PFSK-1 (cell line): Measurements from ENCODE around the gene SPATS2L.

Experiments
- FOXP2 ChIP-seq: optimal IDR thresholded peaks from 2 replicates; pipeline ENCODE3; 2011; ENCODE audit warnings: borderline replicate concordance, control low read depth, inconsistent platforms; ENCODE audit not compliant: insufficient read depth; ENCODE audit errors: extremely low read length, extremely low read depth
- POLR2AphosphoS5 ChIP-seq: IDR thresholded peaks from 2 replicates; pipeline ENCODE4 v1.6.1; 2012; ENCODE audit warnings: low read depth, mild to moderate bottlenecking, control low read depth, low read length, moderate library complexity
- REST ChIP-seq, 2 experiments: IDR thresholded peaks; 2 replicates each; pipeline versions ENCODE4 v1.6.1 to v1.8.0; 2011 to 2012; ENCODE audit warnings: low read depth in 2 of 2, low read length in 2 of 2, control low read depth in 1 of 2, inconsistent platforms in 1 of 2, mild to moderate bottlenecking in 1 of 2, moderate library complexity in 1 of 2; ENCODE audit not compliant: insufficient read depth in 1 of 2
- SIN3A ChIP-seq: IDR thresholded peaks from 2 replicates; pipeline ENCODE4 v1.6.1; 2012; ENCODE audit warnings: mild to moderate bottlenecking, low read length, moderate library complexity, borderline replicate concordance; ENCODE audit not compliant: insufficient read depth
- TAF1 ChIP-seq: IDR thresholded peaks from 2 replicates; pipeline ENCODE4 v1.6.1; 2012; ENCODE audit warnings: low read length, control low read depth, borderline replicate concordance; ENCODE audit not compliant: insufficient read depth

The SPATS2L gene

DNA sequence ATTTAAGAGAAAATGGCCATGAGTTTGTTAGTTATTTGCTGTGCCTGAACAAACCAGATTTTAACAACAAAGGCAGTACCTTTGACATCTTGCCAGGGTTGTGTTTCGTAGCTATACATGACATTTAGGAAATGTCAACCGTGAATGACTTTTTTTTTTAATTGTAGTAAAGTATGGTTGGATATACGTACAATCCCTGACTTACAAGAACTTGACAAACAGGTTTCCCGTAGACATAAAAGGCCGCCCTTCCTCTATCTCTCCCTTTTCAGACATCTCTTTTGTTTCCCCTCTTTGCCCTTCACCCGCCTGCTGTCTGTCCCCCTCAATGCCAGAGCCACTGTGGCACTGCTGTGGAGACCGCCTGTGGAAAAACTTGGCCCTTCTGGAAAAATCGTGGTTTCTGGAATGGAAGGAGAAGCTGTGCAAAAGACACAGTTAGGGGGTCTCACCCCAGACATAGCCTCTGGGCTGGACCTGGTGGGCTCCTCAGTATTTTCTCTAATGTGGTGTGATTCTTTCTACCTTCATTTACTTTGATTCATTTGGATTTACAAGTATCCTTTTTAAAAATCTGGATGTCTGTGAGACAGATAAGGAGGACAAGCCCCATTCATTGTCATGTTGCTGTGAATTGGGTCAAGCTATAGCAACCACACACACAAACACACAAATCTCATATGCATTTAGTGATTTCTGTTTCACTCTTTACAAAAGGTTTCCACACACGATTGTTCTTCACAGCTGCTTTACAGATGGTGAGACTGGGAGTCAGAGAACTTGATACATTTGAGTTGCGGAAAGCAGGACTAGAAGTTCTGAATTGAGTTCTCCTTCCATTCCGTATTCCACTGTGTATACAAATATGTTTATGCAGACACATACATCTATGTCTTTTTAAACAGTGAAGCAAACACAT is 48.6 kb downstream of the SPATS2L start:
- TF ChIP-seq FOXP2 = no peak
- TF ChIP-seq POLR2AphosphoS5 = no peak
- TF ChIP-seq SIN3A = no peak

GRCh38 chr2:200356321-200356720 is 49.8 kb downstream of the SPATS2L start:
- no peak for TF ChIP-seq REST (IDR thresholded peaks at IDR 0.05; ENCODE audit: insufficient read depth in 1 of 2, low read depth in 2 of 2, low read length in 2 of 2)
- no peak for TF ChIP-seq FOXP2
- no peak for TF ChIP-seq SIN3A
- TF ChIP-seq POLR2AphosphoS5 = no peak
- TF ChIP-seq TAF1 = no peak

GRCh38 chr2:200356857-200357384 is 50.4 kb downstream of the SPATS2L start:
- TF ChIP-seq POLR2AphosphoS5 = no peak
- no peak for TF ChIP-seq FOXP2
- TF ChIP-seq TAF1 = no peak
- no peak for TF ChIP-seq SIN3A
- TF ChIP-seq REST (IDR thresholded peaks at IDR 0.05; ENCODE audit: insufficient read depth in 1 of 2, low read depth in 2 of 2, low read length in 2 of 2) = no peak

GRCh38 chr2:200357845-200358244 is 51.4 kb downstream of the SPATS2L start:
- TF ChIP-seq REST (IDR thresholded peaks at IDR 0.05; ENCODE audit: insufficient read depth in 1 of 2, low read depth in 2 of 2, low read length in 2 of 2) = no peak
- no peak for TF ChIP-seq SIN3A
- no peak for TF ChIP-seq TAF1
- no peak for TF ChIP-seq POLR2AphosphoS5
- TF ChIP-seq FOXP2 = no peak

- no peak for TF ChIP-seq TAF1
- TF ChIP-seq REST (IDR thresholded peaks at IDR 0.05; ENCODE audit: insufficient read depth in 1 of 2, low read depth in 2 of 2, low read length in 2 of 2) = no peak
- TF ChIP-seq POLR2AphosphoS5 = no peak
- no peak for TF ChIP-seq SIN3A
- no peak for TF ChIP-seq FOXP2
Measured at GRCh38 chr2:200359552-200359951, 53.1 kb downstream of the SPATS2L start.
